Stimulated activated CD8-positive, alpha-beta memory T cell treated with anti-CD3 and anti-CD28 coated beads, Interleukin-4, amount 100 ng/mL, for 48 hours (primary cell): ENCODE results near the gene PKP4.

Experiments
- DNase-seq: peaks from one replicate; pipeline ENCODE4 v3.0.0-alpha.2; 2020

Gene PKP4

GRCh38 chr2:158603986-158604385, 147.2 kb downstream of the PKP4 start:
- DNase-seq = no peak

GRCh38 chr2:158610059-158610458, 153.3 kb downstream of the PKP4 start:
- no peak for DNase-seq

DNA sequence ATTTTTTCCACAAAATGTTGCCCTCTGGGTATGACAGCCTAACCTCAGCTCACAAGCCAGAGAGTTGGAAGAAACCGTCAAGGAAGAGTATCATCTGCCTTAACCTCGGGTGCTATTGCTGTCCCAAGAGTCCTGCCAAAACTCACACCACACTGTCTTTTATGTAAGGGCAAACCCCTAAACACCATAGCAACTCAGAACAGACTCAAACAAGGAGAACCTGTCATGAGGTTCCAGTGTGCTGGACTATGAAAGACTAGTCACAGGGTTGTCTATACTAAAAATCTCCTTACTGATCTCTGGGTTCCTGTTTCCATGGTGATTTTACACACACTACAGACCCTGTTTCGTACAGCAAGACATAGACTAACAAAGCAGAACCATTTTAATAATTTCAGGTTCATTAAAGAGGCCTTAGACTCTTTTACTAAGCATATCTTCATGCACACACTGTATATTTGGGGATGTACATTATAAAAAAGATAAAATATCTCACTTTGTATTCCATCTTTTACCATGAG, 159.8 kb downstream of the PKP4 start:
- DNase-seq = no peak

GRCh38 chr2:158618891-158619490, 162.2 kb downstream of the PKP4 start:
- DNase-seq = no peak

- no peak for DNase-seq
These were observed 162.7 kb downstream of the PKP4 start for GRCh38 chr2:158619496-158619895.

- no peak for DNase-seq
These were observed 163.9 kb downstream of the PKP4 start for GRCh38 chr2:158620656-158621055.

DNA sequence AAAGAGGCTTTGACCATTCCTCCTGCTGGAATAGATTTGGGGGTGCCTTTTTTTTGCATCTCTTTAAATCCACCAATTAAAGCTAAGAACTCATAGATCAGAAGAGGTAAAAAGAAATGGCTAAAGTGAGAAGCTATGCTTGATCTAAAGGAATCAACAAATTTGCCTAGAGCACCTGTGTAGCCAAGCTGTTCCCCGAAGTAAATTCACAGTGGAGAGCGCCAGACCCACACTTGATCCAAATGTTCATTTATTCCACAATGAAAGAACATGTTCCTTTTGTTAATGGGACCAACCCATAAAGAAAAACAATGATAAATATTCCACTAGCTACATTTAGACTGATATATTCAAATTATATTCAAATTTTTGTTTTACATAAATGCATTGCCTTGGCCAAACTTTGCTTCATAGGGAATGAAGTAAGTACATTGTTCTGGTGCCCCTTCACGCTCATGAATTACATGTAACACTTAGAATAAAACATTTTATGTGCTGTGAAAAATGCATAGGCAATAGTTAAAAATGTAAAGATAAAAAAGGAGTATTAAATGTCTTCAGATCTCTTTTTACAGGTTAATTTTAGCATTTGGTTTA, 167.4 kb downstream of the PKP4 start:
- no peak for DNase-seq

- no peak for DNase-seq
These were observed 168.2 kb downstream of the PKP4 start for GRCh38 chr2:158624961-158625360.

GRCh38 chr2:158629116-158629515, 172.4 kb downstream of the PKP4 start:
- DNase-seq = no peak

GRCh38 chr2:158633261-158633660, 176.5 kb downstream of the PKP4 start:
- no peak for DNase-seq

GRCh38 chr2:158634627-158635026, 177.9 kb downstream of the PKP4 start:
- DNase-seq = no peak

GRCh38 chr2:158635961-158636601, 179.3 kb downstream of the PKP4 start:
- DNase-seq = no peak

GRCh38 chr2:158637357-158637756, 180.6 kb downstream of the PKP4 start:
- DNase-seq = no peak

GRCh38 chr2:158644139-158644538, 187.4 kb downstream of the PKP4 start:
- no peak for DNase-seq

DNA sequence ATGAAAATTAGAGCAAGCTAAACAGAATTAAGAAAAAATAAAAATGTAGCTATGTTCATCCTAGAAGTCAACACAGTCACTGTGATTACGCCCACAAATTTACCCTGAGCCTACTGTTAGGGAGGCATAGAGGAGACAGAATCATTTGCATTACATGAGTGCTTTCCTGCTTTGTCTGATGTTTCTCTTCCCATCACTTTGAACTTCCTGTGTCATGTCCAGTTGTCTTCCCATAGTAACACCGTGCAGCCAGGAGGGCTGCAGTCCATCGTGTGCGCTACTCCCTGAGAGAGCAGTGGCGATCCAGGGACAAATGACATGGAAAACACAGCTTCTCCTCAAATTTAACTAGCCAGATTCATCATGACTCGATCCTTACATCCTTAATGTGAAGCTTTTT, 188.5 kb downstream of the PKP4 start:
- DNase-seq = no peak

GRCh38 chr2:158647436-158648231, 190.9 kb downstream of the PKP4 start:
- DNase-seq = no peak

GRCh38 chr2:158649846-158650245, 193.1 kb downstream of the PKP4 start:
- DNase-seq = no peak

GRCh38 chr2:158650646-158651357, 194.1 kb downstream of the PKP4 start:
- no peak for DNase-seq

GRCh38 chr2:158651358-158652057, 194.8 kb downstream of the PKP4 start:
- no peak for DNase-seq

- DNase-seq = no peak
These were observed 198.9 kb downstream of the PKP4 start for GRCh38 chr2:158655628-158656027.

- DNase-seq = no peak
These were observed 199.9 kb downstream of the PKP4 start for GRCh38 chr2:158656492-158657229.
